Peyer's patch (tissue), 4 donors: ENCODE results near the gene CHKB.

Source experiments
- POLR2A ChIP-seq, 2 donors: fragments of 450-650 bp; IDR thresholded peaks; one replicate each; pipeline ENCODE4 v1.5.1; 2017; ENCODE audit warnings: antibody characterized with exemption in 2 of 2, mild to moderate bottlenecking in 2 of 2, moderate library complexity in 2 of 2
- TF ChIP-seq, protein P1 (sequence below), 6 experiments: fragments of 450-650 bp in 4 of 6; fragments of 200-600 bp in 2 of 6; sonication (generic) in 1 of 6; IDR thresholded peaks; one replicate each; pipeline ENCODE4 v1.5.1; 2017 to 2019; ENCODE audit warnings: antibody characterized with exemption in 6 of 6, mild to moderate bottlenecking in 3 of 6, moderate library complexity in 1 of 6

DNA sequence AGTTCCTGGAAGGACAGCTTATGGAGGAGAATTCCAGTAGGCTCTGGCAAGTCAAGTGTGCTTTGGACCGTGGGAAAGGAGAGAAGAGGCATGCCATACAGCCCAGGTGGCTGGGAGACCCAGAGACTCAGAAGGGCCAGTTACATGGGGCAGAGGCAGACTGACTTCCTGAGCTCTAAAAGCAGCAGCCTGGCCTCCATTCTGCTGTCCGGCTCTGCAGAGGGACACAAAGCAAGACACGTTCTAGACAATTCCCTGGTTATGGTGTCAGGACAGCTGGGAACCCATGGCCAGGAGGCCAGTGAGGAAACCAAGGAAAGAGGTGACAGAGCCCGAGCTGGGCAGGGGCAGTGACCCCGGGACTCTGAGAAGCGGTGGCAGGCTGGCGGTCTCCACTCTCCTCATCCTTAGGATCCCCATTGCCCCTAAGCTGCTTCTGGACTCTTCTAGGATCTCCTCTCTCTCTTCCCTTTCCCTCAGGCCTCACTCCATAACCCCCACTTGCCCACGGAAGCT is 7.2 kb downstream of the CHKB start:
- TF ChIP-seq, protein P1, sequence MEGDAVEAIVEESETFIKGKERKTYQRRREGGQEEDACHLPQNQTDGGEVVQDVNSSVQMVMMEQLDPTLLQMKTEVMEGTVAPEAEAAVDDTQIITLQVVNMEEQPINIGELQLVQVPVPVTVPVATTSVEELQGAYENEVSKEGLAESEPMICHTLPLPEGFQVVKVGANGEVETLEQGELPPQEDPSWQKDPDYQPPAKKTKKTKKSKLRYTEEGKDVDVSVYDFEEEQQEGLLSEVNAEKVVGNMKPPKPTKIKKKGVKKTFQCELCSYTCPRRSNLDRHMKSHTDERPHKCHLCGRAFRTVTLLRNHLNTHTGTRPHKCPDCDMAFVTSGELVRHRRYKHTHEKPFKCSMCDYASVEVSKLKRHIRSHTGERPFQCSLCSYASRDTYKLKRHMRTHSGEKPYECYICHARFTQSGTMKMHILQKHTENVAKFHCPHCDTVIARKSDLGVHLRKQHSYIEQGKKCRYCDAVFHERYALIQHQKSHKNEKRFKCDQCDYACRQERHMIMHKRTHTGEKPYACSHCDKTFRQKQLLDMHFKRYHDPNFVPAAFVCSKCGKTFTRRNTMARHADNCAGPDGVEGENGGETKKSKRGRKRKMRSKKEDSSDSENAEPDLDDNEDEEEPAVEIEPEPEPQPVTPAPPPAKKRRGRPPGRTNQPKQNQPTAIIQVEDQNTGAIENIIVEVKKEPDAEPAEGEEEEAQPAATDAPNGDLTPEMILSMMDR (IDR thresholded peaks at IDR 0.05), result no peak
- no peak for TF ChIP-seq POLR2A (IDR thresholded peaks at IDR 0.05)
